HEK293 (cell line): Measurements from ENCODE around the gene KIAA1958.

Source experiments
- TCF7L2 ChIP-seq: IDR thresholded peaks from 2 replicates; pipeline ENCODE4 v1.6.1; 2011; ENCODE audit warnings: low read depth, mild to moderate bottlenecking, inconsistent platforms, low read length, moderate library complexity, borderline replicate concordance
- ZBTB17 ChIP-seq: fragments of 450-650 bp; formaldehyde crosslinking; IDR thresholded peaks from 2 replicates; pipeline ENCODE4 v1.5.1; 2016; ENCODE audit warnings: missing biosample characterization, missing genetic modification characterization
- ZNF354C ChIP-seq: fragments of 450-650 bp; formaldehyde crosslinking; IDR thresholded peaks from 2 replicates; pipeline ENCODE4 v1.5.1; 2016; ENCODE audit warnings: missing biosample characterization, missing genetic modification characterization, low read depth, borderline replicate concordance
- TF ChIP-seq, protein P1 (sequence below): fragments of 450-650 bp; formaldehyde crosslinking; IDR thresholded peaks from 2 replicates; pipeline ENCODE4 v1.5.1; 2016; ENCODE audit warnings: missing biosample characterization, missing genetic modification characterization
- TF ChIP-seq, protein P2 (sequence below): fragments of 450-650 bp; formaldehyde crosslinking; IDR thresholded peaks from 2 replicates; pipeline ENCODE4 v1.5.1; 2016; ENCODE audit warnings: missing biosample characterization, missing genetic modification characterization
- TF ChIP-seq, protein P3 (sequence below): fragments of 450-650 bp; formaldehyde crosslinking; IDR thresholded peaks from 2 replicates; pipeline ENCODE4 v1.5.1; 2016; ENCODE audit warnings: missing biosample characterization, missing genetic modification characterization

DNA sequence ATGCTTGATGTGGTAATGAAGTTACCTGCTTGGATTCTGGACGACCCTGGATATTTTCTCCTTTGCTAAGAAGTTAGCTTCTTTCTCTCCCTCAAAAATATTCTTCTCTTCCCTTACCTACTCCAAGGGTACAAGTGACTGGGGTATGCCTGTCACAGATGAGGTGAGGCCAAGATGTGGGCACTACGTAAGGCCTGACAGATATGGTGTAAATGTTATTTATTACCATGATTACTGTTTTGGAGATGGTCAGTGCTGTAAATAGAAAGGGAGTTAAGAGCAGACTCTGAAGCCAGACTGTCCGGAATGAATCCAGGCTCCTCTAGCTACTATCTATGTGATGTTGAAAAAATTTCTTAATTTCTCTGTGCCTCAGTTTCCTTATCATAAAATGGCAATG lies 1.1 kb upstream of the KIAA1958 start:
- TF ChIP-seq, protein P1, sequence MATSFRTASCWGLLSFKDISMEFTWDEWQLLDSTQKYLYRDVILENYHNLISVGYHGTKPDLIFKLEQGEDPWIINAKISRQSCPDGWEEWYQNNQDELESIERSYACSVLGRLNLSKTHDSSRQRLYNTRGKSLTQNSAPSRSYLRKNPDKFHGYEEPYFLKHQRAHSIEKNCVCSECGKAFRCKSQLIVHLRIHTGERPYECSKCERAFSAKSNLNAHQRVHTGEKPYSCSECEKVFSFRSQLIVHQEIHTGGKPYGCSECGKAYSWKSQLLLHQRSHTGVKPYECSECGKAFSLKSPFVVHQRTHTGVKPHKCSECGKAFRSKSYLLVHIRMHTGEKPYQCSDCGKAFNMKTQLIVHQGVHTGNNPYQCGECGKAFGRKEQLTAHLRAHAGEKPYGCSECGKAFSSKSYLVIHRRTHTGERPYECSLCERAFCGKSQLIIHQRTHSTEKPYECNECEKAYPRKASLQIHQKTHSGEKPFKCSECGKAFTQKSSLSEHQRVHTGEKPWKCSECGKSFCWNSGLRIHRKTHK (tag by site-specific recombination), result no peak
- TF ChIP-seq, protein P2, sequence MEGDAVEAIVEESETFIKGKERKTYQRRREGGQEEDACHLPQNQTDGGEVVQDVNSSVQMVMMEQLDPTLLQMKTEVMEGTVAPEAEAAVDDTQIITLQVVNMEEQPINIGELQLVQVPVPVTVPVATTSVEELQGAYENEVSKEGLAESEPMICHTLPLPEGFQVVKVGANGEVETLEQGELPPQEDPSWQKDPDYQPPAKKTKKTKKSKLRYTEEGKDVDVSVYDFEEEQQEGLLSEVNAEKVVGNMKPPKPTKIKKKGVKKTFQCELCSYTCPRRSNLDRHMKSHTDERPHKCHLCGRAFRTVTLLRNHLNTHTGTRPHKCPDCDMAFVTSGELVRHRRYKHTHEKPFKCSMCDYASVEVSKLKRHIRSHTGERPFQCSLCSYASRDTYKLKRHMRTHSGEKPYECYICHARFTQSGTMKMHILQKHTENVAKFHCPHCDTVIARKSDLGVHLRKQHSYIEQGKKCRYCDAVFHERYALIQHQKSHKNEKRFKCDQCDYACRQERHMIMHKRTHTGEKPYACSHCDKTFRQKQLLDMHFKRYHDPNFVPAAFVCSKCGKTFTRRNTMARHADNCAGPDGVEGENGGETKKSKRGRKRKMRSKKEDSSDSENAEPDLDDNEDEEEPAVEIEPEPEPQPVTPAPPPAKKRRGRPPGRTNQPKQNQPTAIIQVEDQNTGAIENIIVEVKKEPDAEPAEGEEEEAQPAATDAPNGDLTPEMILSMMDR (tag by site-specific recombination), result no peak
- TF ChIP-seq, protein P3, sequence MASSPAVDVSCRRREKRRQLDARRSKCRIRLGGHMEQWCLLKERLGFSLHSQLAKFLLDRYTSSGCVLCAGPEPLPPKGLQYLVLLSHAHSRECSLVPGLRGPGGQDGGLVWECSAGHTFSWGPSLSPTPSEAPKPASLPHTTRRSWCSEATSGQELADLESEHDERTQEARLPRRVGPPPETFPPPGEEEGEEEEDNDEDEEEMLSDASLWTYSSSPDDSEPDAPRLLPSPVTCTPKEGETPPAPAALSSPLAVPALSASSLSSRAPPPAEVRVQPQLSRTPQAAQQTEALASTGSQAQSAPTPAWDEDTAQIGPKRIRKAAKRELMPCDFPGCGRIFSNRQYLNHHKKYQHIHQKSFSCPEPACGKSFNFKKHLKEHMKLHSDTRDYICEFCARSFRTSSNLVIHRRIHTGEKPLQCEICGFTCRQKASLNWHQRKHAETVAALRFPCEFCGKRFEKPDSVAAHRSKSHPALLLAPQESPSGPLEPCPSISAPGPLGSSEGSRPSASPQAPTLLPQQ (tag by site-specific recombination), result no peak
- TF ChIP-seq ZNF354C (no peak), TCF7L2 (no peak), ZBTB17 (tag by site-specific recombination) (no peak)
